Measurements from ENCODE around the gene SAFB. TPM values are rescaled to one million over a fixed set of nuclear protein-coding genes. Genes with fewer than 3 reads are reported as not detected.
A peak's percentile ranks its signal among the peaks of the same experiment; 100 is the strongest.

SAFB gene
- polyA plus RNA-seq (ENCODE audit: insufficient read length in 3 of 3): 100 to 1,000 TPM; 152 to 176 (median 154) TPM
- long read RNA-seq, donor 1, partial matches to known transcripts: 59 of 63 reads
- long read RNA-seq, donor 1, other reads (novel, unspliced or antisense): 0 of 63 reads
- long read RNA-seq, donor 2, partial matches to known transcripts: 13 of 18 reads
- long read RNA-seq, donor 2, other reads (novel, unspliced or antisense): 0 of 18 reads
- long read RNA-seq, donor 3, partial matches to known transcripts: 18 of 30 reads
- long read RNA-seq, donor 3, other reads (novel, unspliced or antisense): 0 of 30 reads
- long read RNA-seq, donor 4, partial matches to known transcripts: 194 of 202 reads
- long read RNA-seq, donor 4, other reads (novel, unspliced or antisense): 0 of 202 reads
- long read RNA-seq, donor 5: 0 reads
- long read RNA-seq, donor 6, partial matches to known transcripts: 47 of 198 reads
- long read RNA-seq, donor 6, other reads (novel, unspliced or antisense): 139 of 198 reads
- long read RNA-seq, donor 7, partial matches to known transcripts: 253 of 255 reads
- long read RNA-seq, donor 7, other reads (novel, unspliced or antisense): 0 of 255 reads
- long read RNA-seq, donor 8: 0 reads
- long read RNA-seq, donor 9, partial matches to known transcripts: 5 of 13 reads
- long read RNA-seq, donor 9, other reads (novel, unspliced or antisense): 0 of 13 reads
- long read RNA-seq, donor 10, partial matches to known transcripts: 11 of 16 reads
- long read RNA-seq, donor 10, other reads (novel, unspliced or antisense): 0 of 16 reads
- long read RNA-seq, donor 11, partial matches to known transcripts: 147 of 162 reads
- long read RNA-seq, donor 11, other reads (novel, unspliced or antisense): 8 of 162 reads
- long read RNA-seq, donor 12, partial matches to known transcripts: 0 of 2 reads
- long read RNA-seq, donor 12, other reads (novel, unspliced or antisense): 0 of 2 reads
- long read RNA-seq, donor 13: 0 reads
- long read RNA-seq, donor 14, partial matches to known transcripts: 285 of 290 reads
- long read RNA-seq, donor 14, other reads (novel, unspliced or antisense): 0 of 290 reads
- long read RNA-seq, donor 15, partial matches to known transcripts: 55 of 59 reads
- long read RNA-seq, donor 15, other reads (novel, unspliced or antisense): 0 of 59 reads
- long read RNA-seq, donor 16, transcript SAFB-211 (21 exons, 3,014 nt): major isoform, 11 of 483 reads
- long read RNA-seq, donor 16, transcript SAFB-201 (21 exons, 3,042 nt): minor isoform, 5 of 483 reads
- long read RNA-seq, donor 16, transcript SAFB-205 (21 exons, 2,842 nt): major isoform, 11 of 483 reads
- long read RNA-seq, donor 16, partial matches to known transcripts: 447 of 483 reads
- long read RNA-seq, donor 16, other reads (novel, unspliced or antisense): 6 of 483 reads

GRCh38 chr19:5622465-5623396 is at the start of gene SAFB, which contains the start of gene SAFB2:
SAFB (plus strand) TSS chr19:5623083; CDS start chr19:5623206, 123 bp downstream.
SAFB2 (minus strand) TSS chr19:5622776; CDS start chr19:5622715, 61 bp downstream.
- DNase-seq (ENCODE audit: extremely low read depth in 1 of 11, low read depth in 9 of 11, low spot score in 4 of 11): peak; percentile 98 to 100 (median 100)

DNA sequence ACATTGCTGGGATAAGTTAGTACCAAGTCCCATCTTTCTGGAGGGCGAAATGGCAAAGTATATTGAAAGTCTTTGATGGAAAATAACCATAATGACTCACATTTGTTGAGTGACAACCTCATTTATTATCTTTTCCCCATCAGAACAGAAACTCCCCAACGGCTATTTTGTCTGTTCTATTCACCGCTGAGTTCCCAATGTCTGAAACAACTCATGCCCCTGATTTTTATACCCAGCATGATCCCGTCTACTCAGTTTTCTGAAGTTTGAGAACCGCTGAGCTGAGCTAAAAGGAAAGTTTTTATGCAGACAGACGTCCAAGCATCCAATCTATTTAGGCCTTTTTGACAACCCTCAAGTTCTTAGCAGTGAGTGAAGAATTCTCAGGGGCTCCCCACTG is 47.3 kb upstream of the SAFB start:
- DNase-seq (ENCODE audit: extremely low read depth in 1 of 11, low read depth in 9 of 11, low spot score in 4 of 11): no peak

DNA sequence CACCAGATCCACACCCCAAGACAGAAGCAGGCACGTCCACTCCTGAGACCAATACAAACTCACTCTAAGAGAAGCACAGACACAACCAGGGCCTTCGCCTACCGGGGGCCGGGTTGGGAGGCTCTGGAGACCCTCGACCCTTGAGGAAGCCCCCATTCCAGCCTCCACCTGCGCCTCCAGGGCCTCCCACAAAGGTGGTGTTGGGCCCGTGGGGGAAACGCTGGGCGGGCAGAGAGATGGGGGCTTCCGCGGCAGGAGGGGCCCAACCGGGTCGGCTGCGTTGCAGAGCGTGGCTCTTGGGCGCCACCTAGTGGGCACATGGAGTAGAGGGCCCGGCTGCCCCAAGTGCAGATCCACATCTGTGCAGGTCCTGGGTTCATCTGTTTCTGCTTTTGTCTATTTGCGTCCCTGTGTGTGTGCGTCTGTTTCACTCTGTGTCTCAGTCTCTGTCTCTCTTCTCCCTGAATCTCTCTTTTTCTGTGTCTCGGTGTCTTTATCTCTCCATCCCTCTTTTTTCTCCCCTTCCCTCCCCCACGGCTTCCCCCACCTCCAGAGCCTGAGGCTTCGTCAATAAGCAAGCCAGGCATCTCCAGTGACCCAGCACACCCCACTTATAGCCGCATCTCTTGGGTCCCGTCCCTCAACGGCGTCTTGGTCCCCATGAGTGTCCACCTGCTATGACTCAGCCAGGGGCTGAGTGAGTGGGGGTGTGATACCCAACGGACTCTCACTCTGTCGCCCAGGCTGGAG is 44.6 kb upstream of the SAFB start:
- DNase-seq (ENCODE audit: extremely low read depth in 1 of 11, low read depth in 9 of 11, low spot score in 4 of 11): peak in 4 of 11 donors; percentile 44 to 59 (median 53)

- DNase-seq (ENCODE audit: extremely low read depth in 1 of 11, low read depth in 9 of 11, low spot score in 4 of 11): no peak
Observed at GRCh38 chr19:5579286-5579685, 43.6 kb upstream of the SAFB start.

DNA sequence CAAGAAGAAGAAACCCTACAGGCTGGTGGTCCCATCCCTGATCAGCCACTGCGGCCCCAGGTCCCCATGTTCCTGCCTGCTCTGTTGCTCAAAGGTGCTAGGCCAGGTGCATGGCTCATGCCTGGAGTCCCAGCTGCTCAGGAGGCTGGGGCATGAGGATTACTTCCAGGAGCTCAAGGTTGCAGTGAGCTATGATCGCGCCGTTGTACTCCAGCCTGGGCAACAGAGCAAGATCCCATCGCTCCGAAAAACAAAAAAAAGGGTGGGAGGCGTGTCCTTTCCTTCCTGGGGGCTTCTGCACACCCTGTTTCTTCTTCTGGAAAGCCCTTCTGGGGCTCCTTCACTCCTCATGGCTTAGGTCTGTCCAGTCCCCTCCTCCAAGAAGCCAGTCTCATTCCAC is 43.2 kb upstream of the SAFB start:
- DNase-seq (ENCODE audit: extremely low read depth in 1 of 11, low read depth in 9 of 11, low spot score in 4 of 11): no peak

- DNase-seq (ENCODE audit: extremely low read depth in 1 of 11, low read depth in 9 of 11, low spot score in 4 of 11): no peak
Observed at GRCh38 chr19:5580161-5580571, 42.7 kb upstream of the SAFB start.

DNA sequence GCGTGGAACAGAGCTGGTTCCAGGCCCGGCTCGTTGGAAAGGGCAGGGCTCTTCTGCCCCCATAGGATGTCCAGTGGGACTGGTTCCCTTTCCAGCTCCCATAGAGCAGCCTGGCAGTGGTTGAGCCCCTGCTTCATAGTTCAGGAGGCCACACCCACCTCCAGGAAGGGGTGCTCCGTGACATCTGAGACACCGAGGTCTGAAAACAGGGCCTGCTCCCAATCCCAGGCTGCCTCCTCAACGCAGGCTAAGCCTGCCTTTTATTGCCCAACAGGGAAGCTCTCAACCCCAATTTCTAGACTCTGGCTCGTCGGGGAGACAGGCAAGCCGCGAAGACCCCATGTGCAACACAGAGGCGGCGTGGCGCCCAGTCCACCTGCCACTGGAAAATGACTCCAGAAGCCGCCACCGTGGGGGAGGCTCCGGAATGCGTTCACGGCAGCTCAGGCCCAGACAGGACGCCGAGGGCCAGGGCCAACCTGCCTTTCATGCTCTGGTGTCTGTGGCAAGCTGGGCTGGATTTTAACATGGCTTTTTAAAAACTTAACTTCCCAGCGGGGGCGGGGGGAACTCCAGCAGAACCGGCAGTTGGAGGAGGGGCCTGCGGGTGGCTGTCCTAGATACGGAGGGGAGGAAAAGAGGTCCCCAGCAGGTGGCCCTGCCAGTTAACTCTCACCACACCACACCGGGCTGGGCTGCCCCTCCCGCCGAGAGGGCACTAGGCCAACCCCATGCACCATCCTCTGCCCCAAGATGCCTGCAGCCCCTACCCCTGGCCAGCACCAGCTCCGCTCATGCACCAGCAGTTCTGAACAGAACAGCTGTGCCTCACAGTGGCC is 37.2 kb upstream of the SAFB start:
- DNase-seq (ENCODE audit: extremely low read depth in 1 of 11, low read depth in 9 of 11, low spot score in 4 of 11): peak in 6 of 11 donors; percentile 41 to 59 (median 50)

DNA sequence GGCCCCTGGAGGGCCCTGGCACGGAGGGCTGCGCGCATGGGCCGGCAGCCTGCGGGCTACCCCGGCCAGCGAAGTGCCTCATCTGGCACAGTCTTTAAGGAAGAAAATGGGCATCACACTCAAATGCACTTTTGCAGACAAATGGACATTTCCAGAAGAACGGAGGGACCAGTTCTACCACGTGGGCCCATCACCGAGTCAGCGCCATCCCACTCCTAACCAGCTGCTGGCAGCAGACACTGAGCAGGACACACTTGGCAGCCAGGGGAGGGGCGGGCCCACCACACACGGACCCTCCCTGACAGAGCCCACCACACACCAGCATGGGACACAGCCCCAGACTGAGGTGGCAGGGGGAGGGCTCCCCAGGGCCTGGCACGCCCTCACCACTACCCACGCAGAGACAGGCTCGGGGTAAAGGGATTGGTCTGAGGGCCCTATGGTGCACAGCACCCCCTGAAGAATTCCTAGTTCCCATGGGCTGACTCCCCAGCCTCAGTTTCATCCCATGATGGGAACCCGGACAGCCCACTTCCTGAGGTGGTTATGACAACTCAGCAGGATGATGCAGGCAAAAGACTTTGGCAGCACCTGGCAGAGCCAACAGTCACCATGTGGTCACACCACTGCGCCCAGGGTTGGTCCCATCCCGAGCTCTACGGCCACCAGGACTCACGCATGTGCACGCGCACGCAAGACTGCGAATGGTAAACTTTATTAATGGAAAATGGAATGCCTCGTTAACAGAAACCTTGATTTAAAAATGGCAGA is 36.4 kb upstream of the SAFB start:
- no peak for DNase-seq (ENCODE audit: extremely low read depth in 1 of 11, low read depth in 9 of 11, low spot score in 4 of 11)

DNA sequence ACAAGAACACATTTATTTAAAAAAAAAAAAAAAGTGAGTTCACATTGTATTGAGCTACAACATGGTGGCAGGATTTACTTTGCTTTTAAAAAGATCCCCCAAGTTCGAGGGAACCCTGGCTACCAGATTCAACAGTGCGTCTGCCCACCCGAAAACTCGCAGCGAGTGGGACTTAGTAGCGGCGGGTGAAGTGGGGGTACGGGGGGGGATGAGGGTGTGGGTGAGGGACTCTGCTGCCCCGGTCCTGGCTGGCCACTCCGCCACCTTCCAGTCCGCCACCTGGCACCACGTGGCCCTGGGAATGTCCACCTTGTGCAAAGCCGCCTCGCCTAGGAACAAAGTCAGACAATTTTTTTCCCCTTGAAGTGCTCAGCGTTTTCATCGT is 35.8 kb upstream of the SAFB start:
- DNase-seq (ENCODE audit: extremely low read depth in 1 of 11, low read depth in 9 of 11, low spot score in 4 of 11): no peak

DNA sequence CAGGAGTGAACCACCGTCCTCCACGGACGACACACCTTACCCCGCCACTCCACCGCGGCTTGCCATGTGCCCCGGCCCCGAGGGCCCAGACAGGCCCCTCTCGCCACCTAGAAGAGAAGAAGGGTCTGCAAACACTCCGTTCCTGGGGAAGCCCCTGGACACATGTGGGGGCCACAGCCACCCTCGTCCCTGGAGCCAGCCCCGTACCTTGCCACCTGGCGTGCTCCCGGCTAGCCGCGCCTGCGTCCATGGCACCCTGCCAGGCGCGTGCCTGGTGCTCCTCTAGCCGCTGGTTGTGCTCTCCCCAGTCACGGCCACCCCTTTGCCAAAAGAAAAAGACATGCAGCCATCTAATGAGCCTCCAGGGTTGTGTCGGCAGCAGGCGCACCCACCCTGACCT is 35.2 kb upstream of the SAFB start:
- no peak for DNase-seq (ENCODE audit: extremely low read depth in 1 of 11, low read depth in 9 of 11, low spot score in 4 of 11)

GRCh38 chr19:5588441-5588840 is 34.4 kb upstream of the SAFB start:
- DNase-seq (ENCODE audit: extremely low read depth in 1 of 11, low read depth in 9 of 11, low spot score in 4 of 11): no peak

DNA sequence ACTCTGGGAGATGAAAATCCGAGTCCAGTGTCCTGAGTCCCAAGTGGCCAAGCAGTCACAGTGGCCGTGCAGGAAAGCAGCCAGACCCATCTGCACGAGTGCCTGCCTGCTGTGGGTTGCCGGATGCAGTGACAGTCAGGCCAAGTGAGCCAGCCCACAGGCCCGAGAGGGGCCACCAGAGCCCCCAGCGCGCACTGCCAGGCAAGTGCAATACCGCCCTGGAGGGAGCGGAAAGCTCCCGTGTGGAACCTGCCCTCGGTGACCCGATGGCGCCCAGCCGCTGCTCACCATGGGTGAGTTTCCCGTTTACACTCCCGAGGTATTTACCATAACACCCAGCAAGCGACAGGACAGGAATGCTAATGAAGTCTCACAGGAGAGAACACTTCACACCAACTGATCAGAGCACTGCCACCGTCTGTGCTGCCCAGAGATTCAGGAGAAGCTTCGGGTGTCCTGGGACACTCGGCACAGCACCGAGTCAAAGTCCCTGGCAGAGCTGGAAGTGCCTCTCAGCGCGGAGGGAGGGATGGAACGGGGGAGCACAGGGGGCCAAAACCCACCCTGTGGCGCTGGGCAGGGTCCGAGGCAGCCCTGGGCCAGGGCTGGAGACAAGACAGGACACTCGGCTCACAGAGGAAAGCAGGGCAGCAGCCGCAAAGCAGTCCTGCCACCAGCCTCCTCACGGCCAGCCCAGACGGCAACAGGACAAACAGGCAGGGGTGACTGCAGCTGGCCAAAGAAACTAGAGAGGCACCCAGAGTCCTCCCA is 33.8 kb upstream of the SAFB start:
- DNase-seq (ENCODE audit: extremely low read depth in 1 of 11, low read depth in 9 of 11, low spot score in 4 of 11): no peak

GRCh38 chr19:5590151-5590864 is 32.6 kb upstream of the SAFB start:
- DNase-seq (ENCODE audit: extremely low read depth in 1 of 11, low read depth in 9 of 11, low spot score in 4 of 11): no peak

- no peak for DNase-seq (ENCODE audit: extremely low read depth in 1 of 11, low read depth in 9 of 11, low spot score in 4 of 11)
Observed at GRCh38 chr19:5590865-5591154, 32.1 kb upstream of the SAFB start.

DNA sequence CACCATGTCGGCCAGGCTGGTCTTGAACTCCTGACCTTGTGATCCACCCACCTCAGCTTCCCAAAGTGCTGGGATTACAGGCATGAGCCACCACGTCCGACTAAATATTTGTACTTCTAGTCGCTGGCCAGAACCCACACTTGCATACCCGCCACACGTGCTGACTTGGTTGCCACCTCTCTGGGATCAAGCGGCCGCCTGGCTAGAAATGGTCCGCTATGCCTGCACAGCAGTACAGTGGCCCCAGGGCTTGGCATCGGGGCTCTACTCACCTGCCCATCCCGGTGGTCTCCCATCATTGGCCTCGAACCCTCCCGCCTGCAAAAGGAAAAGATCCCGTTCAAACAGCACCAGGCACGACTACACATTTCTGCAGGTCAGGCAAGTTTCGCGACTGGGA is 31.4 kb upstream of the SAFB start:
- DNase-seq (ENCODE audit: extremely low read depth in 1 of 11, low read depth in 9 of 11, low spot score in 4 of 11): no peak
